Testis (tissue), 3 donors: ENCODE measurements around the gene CCL3. TPM values are rescaled to one million over a fixed set of nuclear protein-coding genes. Genes with fewer than 3 reads are reported as not detected.
"Not testable (repeated sequence)": the region's sequence is repeated elsewhere in the genome, so short reads cannot be mapped to it uniquely, and the experiment has no call there.

ENCODE experiments used
- DNase-seq: peaks from one replicate; pipeline ENCODE4 v3.0.0-alpha.2; 2019
- H3K27ac ChIP-seq, 2 donors: fragments of 200-600 bp; sonication (generic); one replicate each; pipeline ENCODE4 v1.5.1; 2019
- H3K27me3 ChIP-seq: fragments of 200-600 bp; sonication (generic); one replicate; pipeline ENCODE4 v1.5.1; 2019
- H3K36me3 ChIP-seq: fragments of 200-600 bp; sonication (generic); one replicate; pipeline ENCODE4 v1.5.1; 2017; ENCODE audit warnings: low read depth; ENCODE audit errors: missing control alignments
- H3K4me1 ChIP-seq: fragments of 200-600 bp; sonication (generic); one replicate; pipeline ENCODE4 v1.5.1; 2019
- H3K4me3 ChIP-seq, 2 donors: fragments of 200-600 bp; sonication (generic); one replicate each; pipeline ENCODE4 v1.5.1; 2017 to 2019
- H3K9me3 ChIP-seq: fragments of 200-600 bp; sonication (generic); one replicate; pipeline ENCODE4 v1.5.1; 2017
- POLR2A ChIP-seq: fragments of 450-650 bp; IDR thresholded peaks from one replicate; pipeline ENCODE4 v1.6.1; 2017; ENCODE audit warnings: antibody characterized with exemption, mild to moderate bottlenecking, moderate library complexity
- WGBS, 2 donors: methylation state at CpG; one replicate each; pipeline ENCODE4 v1.1.5; 2018; 5-methylcytosine and 5-hydroxymethylcytosine counted together
- intact Hi-C: fragments of 100-400 bp; cut with DNase I; formaldehyde crosslinking; loops from one replicate; pipeline ENCODE4 v1.15.1; 2023; ENCODE audit warnings: low total_unique reads
- polyA plus RNA-seq: library from polyadenylated mRNA; stranded (reverse); fragments of 350-450 nt; fragmentation: Illumina TruSeq; extraction: RNeasy Lipid Tissue Mini Kit (QIAGEN cat#74804); gene quantifications from one replicate; pipeline ENCODE4 v1.2.3, GENCODE V29; 2014; ENCODE audit warnings: low read depth, low replicate concordance; ENCODE audit not compliant: insufficient read depth
- total RNA-seq, 2 donors: library from RNA; depleted of rRNA; stranded (reverse); fragments of >200 nt; gene quantifications; one replicate each; pipeline ENCODE4 v1.2.3, GENCODE V29; 2016
- TF ChIP-seq, protein P1 (sequence below), 3 experiments: fragments of 450-650 bp in 2 of 3; fragments of 200-600 bp in 1 of 3; sonication (generic) in 1 of 3; IDR thresholded peaks; one replicate each; pipeline ENCODE4 v1.5.1; 2016 to 2019; ENCODE audit warnings: antibody characterized with exemption in 3 of 3, mild to moderate bottlenecking in 2 of 3, moderate library complexity in 1 of 3

Gene CCL3
- total and polyA plus RNA-seq, 3 donors from 2014 or later = 0.56 to 6.2 TPM; not detected in 1

DNA sequence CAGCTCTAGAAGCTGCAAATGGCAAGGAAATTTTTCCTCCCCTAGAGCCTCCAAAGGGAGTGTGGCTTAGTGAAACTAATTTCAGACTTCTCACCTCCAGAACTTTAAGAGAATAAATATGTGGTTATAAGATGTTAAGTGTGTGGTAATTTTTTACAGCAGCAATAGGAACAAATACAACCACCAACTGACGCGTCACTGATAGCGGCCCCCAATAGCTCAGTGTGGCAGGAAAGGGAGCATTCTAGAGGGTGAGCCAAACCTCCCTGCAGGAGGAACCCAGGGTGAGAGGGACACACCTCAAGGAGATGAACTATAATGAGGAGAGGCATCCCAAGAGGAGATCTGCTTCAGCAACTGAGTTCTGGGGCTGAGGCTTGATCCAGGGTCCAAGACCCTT is 17.7 kb upstream of the CCL3 start:
- intact Hi-C loops = no loop called here
- H3K27me3 ChIP-seq = no peaks in the 10 kb centered on the region
- H3K27ac ChIP-seq = no peak overlapping the region
- DNase-seq = no peak
- H3K4me1 ChIP-seq = peaks cover 3% of the 10 kb centered on the region
- TF ChIP-seq, protein P1, sequence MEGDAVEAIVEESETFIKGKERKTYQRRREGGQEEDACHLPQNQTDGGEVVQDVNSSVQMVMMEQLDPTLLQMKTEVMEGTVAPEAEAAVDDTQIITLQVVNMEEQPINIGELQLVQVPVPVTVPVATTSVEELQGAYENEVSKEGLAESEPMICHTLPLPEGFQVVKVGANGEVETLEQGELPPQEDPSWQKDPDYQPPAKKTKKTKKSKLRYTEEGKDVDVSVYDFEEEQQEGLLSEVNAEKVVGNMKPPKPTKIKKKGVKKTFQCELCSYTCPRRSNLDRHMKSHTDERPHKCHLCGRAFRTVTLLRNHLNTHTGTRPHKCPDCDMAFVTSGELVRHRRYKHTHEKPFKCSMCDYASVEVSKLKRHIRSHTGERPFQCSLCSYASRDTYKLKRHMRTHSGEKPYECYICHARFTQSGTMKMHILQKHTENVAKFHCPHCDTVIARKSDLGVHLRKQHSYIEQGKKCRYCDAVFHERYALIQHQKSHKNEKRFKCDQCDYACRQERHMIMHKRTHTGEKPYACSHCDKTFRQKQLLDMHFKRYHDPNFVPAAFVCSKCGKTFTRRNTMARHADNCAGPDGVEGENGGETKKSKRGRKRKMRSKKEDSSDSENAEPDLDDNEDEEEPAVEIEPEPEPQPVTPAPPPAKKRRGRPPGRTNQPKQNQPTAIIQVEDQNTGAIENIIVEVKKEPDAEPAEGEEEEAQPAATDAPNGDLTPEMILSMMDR (IDR thresholded peaks at IDR 0.05) = no peak
- no peak for TF ChIP-seq POLR2A
- no peak overlapping the region for H3K4me3 ChIP-seq
- no peaks in the 10 kb centered on the region for H3K36me3 ChIP-seq
- 90 to 94% methylated on average over 3 of the region's 3 CpGs for WGBS, 2 donors
- no peaks in the 10 kb centered on the region for H3K9me3 ChIP-seq

DNA sequence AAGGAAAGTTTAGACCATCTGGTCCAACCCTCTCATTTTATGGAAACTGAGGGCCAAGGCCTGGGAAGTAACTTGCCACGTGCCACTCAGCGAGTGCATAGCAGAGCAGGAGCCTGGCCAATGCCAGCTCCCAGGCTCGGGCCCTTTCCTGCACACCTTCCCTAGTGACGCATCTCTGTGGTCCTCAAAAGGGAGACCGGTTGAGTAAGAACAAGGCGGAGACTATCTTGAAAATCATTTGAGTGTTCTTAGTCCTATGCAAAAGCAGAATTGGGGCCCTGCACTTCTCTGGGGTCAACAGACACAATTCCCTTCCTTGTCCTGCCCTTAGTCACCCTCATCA is 16.5 kb upstream of the CCL3 start:
- WGBS, 2 donors = 82 to 95% methylated on average over 6 of the region's 6 CpGs

DNA sequence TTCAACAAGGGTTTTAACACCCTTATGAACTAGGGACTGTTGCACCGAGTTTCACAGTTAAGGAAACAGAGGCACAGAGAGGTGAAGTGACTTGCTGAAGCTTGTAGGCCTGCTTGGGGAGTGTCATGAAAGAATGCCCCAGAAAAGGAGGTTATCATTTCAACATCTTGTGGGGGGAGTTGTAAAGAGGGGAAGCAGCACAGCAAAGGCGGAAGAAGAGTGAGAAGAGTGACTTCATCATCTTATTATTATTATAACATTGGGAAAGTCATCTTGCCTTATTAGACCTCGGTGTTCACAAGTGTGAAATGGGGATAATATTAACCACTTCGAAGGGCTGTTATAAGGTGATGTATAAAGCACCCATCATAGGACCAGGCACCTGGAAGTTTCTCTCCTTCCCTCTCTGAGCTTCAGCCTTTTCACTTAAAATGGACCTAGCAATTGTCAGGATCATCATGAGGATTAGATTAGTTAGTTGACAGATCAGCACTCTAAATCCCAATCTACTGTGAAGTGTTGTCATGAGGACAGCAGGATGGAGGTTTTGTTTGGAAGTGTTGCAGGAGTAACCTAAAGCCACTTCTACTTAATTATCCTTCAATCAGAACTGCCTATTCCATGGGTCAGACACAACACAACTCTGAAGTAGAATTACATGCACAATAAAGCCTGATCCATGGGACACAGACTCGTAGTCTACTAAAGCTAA is 16.0 kb upstream of the CCL3 start:
- TF ChIP-seq POLR2A = no peak
- TF ChIP-seq, protein P1 (IDR thresholded peaks at IDR 0.05) = no peak
- Histone ChIP-seq H3K27me3 (no peaks in the 10 kb centered on the region), H3K36me3 (no peaks in the 10 kb centered on the region), H3K9me3 (no peaks in the 10 kb centered on the region), H3K4me3 (no peak overlapping the region), H3K27ac (no peak overlapping the region), H3K4me1 (no peaks in the 10 kb centered on the region)
- WGBS, 2 donors = 87 to 94% methylated on average over 5 of the region's 5 CpGs
- no peak for DNase-seq
- intact Hi-C loops = no loop called here

More for the DNA sequence above, 16.5 kb upstream of the CCL3 start:
- no peak for TF ChIP-seq POLR2A
- TF ChIP-seq, protein P1 (IDR thresholded peaks at IDR 0.05) = no peak
- Histone ChIP-seq H3K4me3 (no peak overlapping the region), H3K4me1 (peaks cover 3% of the 10 kb centered on the region), H3K27ac (no peak overlapping the region), H3K9me3 (no peaks in the 10 kb centered on the region), H3K36me3 (no peaks in the 10 kb centered on the region), H3K27me3 (no peaks in the 10 kb centered on the region)
- intact Hi-C loops = no loop called here
- DNase-seq = no peak

DNA sequence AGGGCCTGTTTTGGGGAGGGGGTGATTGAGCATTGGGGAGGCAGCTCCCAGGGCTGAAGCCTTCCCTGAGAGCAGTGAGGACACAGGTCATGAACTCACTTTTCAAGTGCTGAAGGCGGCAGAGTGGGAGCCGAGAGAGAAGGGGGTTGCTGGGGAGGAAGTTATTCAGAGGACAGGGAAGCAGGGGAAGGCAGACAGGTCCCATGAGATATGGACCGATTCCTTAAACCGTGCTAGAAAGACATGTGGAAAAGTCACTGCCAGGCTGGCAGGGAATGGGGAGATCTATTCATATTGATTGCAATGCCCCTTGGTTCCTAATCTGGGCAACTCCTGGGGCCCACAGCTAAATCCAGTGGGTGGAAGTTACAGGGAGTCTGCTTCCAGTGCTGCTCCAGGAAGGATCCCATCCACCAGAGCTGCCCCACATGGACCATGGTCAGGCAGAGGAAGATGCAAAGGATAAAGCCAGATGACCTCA is 14.8 kb upstream of the CCL3 start:
- H3K9me3 ChIP-seq = no peaks in the 10 kb centered on the region
- H3K27ac ChIP-seq = no peak overlapping the region
- H3K4me3 ChIP-seq = no peak overlapping the region
- no peaks in the 10 kb centered on the region for H3K4me1 ChIP-seq
- intact Hi-C loops = no loop called here
- no peaks in the 10 kb centered on the region for H3K27me3 ChIP-seq
- no peaks in the 10 kb centered on the region for H3K36me3 ChIP-seq
- no peak for DNase-seq
- WGBS, 2 donors = 46 to 48% methylated on average over 4 of the region's 4 CpGs
- no peak for TF ChIP-seq POLR2A
- TF ChIP-seq, protein P1 (IDR thresholded peaks at IDR 0.05) = no peak

DNA sequence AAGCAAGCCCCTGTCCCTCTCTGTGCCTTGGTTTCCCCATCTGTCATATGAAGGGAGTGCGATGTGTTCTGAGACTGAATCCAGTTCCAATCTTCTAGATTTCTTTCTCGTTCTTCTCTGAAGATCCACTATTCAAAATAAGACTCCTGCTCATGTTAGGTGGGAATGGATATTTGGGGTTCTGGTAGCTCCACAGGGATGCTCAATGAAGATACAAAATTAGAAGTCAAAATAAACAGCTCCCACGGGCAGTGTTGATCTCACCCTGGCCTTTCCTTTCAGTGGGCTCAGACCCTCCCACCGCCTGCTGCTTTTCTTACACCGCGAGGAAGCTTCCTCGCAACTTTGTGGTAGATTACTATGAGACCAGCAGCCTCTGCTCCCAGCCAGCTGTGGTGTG is 14.3 kb upstream of the CCL3 start:
- H3K27ac ChIP-seq, H3K9me3 ChIP-seq, H3K27me3 ChIP-seq, H3K36me3 ChIP-seq, DNase-seq, H3K4me1 ChIP-seq, H3K4me3 ChIP-seq, intact Hi-C loops: not testable (repeated sequence)
- WGBS, 2 donors = 66 to 72% methylated on average over 3 to 7 of the region's 7 CpGs

DNA sequence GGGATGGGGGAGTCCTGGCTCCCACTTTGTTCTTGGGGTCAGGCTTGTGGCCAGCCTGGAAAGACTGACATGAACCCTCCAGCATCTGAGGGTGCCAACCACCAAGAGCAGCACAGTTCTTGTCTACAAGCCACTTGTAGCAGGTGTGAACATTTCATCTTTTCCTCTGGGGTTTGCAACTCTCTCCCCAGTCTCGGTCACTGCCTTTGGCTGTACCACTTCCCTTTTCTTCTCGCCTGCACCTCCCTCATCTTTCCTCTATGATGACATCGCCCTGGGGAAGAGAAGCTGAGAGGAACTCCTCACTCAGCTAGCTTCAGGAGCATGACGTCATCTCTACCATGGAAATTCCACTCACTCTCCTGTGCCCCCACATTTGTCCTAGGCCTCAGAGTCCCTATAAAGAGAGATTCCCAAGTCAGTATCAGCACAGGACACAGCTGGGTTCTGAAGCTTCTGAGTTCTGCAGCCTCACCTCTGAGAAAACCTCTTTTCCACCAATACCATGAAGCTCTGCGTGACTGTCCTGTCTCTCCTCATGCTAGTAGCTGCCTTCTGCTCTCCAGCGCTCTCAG is 13.5 kb upstream of the CCL3 start, which contains the start of gene CCL4:
CCL4 (plus strand) TSS at position 427 of the 575 bp plus-strand sequence; CDS start at position 506, 79 bp downstream.
- H3K4me1 ChIP-seq, H3K27me3 ChIP-seq, H3K4me3 ChIP-seq, H3K9me3 ChIP-seq, H3K36me3 ChIP-seq, intact Hi-C loops, H3K27ac ChIP-seq, DNase-seq: not testable (repeated sequence)
- WGBS, 2 donors = 84 to 86% methylated on average over 6 of the region's 6 CpGs

DNA sequence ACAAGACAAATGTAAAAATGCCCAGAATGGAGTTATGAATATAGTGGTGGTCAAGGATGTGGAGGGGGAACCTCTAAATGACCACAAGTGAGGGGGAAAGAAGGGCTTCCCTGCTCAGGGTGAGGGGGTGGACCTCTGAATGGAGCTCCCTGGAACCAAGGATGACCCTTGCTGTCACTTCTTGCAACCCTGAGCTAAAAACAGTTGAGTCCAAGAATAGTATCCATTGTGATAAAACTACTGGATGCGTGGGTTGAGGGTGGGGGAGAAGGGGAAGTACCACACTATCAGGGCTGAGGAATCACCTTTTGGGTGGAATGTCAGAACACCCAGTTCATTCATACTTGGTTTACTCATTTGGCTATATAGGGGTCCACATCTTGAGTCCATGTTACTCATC is 9.1 kb upstream of the CCL3 start:
- H3K9me3 ChIP-seq, H3K27ac ChIP-seq, H3K36me3 ChIP-seq, H3K4me1 ChIP-seq, DNase-seq, H3K4me3 ChIP-seq, intact Hi-C loops, H3K27me3 ChIP-seq: not testable (repeated sequence)
- 67 to 78% methylated on average over 1 of the region's 1 CpG for WGBS, 2 donors
